ENCODE data around the gene STAG2.
"Not testable (repeated sequence)": the region's sequence is repeated elsewhere in the genome, so short reads cannot be mapped to it uniquely, and the experiment has no call there.

Gene STAG2

DNA sequence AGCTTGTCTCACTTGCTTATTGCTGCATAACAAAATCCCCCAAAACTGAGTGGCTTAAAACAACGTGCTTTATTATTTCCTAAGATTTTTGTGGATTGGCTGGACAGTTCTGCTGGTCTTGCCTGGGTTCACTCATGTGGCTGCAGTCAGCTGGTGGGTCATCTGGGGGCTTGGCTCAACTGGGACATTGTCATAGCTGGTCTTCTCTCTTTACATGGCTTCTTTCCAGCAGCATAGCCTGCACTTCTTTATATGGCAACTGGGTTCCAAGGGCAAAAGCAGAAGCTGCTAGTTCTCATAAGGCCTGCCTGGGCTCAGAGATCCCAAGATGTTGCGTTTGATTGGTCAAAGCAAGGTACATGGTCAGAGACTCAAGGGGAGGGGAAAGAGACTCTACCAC is 33.7 kb upstream of the STAG2 start:
- TF ChIP-seq, protein P1, sequence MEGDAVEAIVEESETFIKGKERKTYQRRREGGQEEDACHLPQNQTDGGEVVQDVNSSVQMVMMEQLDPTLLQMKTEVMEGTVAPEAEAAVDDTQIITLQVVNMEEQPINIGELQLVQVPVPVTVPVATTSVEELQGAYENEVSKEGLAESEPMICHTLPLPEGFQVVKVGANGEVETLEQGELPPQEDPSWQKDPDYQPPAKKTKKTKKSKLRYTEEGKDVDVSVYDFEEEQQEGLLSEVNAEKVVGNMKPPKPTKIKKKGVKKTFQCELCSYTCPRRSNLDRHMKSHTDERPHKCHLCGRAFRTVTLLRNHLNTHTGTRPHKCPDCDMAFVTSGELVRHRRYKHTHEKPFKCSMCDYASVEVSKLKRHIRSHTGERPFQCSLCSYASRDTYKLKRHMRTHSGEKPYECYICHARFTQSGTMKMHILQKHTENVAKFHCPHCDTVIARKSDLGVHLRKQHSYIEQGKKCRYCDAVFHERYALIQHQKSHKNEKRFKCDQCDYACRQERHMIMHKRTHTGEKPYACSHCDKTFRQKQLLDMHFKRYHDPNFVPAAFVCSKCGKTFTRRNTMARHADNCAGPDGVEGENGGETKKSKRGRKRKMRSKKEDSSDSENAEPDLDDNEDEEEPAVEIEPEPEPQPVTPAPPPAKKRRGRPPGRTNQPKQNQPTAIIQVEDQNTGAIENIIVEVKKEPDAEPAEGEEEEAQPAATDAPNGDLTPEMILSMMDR (IDR thresholded peaks at IDR 0.05; ENCODE audit: control insufficient read depth, extremely low read depth, insufficient read depth): no peak
- DNase-seq (ENCODE audit: low read depth): no peak
- no peak overlapping the region for H3K4me3 ChIP-seq (ENCODE audit: low read depth, low read length)

DNA sequence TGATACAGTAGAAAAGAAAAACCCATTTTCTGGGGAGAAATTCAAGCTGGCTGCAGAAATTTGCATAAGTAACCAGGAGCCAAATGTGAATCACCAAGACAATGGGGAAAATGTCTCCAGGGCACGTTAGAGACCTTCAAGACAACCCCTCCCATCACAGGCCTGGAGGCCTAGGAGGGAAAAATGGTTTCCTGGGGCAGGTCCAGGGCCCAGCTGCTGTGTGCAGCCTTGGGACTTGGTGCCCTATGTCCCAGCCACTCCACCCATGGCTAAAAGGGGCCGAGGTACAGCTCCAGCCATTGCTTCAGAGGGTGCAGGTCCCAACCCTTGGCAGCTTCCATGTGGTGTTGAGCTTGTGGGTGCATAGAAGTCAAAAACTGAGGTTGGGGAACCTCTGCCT is 29.5 kb upstream of the STAG2 start:
- H3K4me3 ChIP-seq (ENCODE audit: low read depth, low read length); DNase-seq (ENCODE audit: low read depth): not testable (repeated sequence)

DNA sequence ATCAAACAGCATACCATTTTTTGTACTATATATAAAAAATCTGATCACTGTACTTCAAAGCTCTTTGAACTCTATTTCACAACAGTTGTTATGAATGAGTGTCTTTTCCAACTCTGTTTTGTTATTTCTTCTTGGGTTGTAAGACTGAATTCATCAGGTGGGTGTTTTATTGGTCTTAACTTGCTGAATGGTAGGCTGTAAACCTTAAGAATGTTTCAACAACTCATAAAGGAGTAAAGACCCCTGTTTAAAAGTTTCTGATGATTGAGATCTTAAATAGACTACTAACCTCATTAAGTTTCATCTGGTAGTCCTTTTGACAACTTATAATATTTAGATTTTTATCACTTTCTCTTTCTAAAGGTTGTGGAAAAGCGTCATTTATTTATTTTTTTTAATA is 18.4 kb upstream of the STAG2 start:
- TF ChIP-seq, protein P1 (IDR thresholded peaks at IDR 0.05; ENCODE audit: control insufficient read depth, extremely low read depth, insufficient read depth): no peak
- no peak overlapping the region for H3K4me3 ChIP-seq (ENCODE audit: low read depth, low read length)
- DNase-seq (ENCODE audit: low read depth): no peak

DNA sequence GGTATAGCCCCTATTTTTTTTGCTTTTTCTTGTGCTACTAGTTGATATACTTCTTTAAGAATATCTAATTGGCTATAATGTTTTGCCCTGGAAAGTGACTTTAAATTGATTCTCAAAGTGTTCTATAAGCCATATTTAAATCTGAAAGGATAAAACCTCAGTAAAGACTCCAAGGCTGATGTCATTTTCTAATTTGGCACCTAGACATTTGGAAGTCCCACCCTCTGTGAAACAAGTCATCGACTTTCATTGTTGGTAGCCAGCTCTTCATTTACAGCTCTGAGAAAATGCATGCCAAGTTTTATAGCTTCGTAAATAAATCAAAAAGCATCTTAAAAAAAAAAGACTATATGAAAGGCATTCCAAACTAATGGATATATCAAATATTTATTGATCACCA is 18.0 kb upstream of the STAG2 start:
- TF ChIP-seq, protein P1 (IDR thresholded peaks at IDR 0.05; ENCODE audit: control insufficient read depth, extremely low read depth, insufficient read depth): no peak
- no peak for DNase-seq (ENCODE audit: low read depth)
- H3K4me3 ChIP-seq (ENCODE audit: low read depth, low read length): no peak overlapping the region

DNA sequence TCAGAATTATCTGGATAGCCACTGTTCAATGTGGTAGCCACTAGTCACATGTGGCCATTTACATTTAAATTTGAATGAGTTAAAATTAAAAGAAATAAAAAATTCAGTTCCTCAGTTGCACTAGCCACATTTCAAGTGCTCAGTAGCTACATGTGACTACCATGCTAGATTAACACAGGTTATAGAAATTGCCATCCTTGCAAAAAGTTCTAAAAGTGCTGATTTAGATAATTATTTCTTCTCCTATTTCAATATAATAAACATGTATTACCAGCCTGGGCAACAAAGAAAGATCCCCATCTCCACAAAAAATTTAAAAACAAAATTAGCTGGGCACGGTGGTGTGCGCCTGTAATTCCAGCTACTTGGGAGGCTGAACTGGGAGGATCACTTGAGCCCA is 11.7 kb upstream of the STAG2 start:
- TF ChIP-seq, protein P1 (IDR thresholded peaks at IDR 0.05; ENCODE audit: control insufficient read depth, extremely low read depth, insufficient read depth): no peak
- DNase-seq (ENCODE audit: low read depth): no peak

DNA sequence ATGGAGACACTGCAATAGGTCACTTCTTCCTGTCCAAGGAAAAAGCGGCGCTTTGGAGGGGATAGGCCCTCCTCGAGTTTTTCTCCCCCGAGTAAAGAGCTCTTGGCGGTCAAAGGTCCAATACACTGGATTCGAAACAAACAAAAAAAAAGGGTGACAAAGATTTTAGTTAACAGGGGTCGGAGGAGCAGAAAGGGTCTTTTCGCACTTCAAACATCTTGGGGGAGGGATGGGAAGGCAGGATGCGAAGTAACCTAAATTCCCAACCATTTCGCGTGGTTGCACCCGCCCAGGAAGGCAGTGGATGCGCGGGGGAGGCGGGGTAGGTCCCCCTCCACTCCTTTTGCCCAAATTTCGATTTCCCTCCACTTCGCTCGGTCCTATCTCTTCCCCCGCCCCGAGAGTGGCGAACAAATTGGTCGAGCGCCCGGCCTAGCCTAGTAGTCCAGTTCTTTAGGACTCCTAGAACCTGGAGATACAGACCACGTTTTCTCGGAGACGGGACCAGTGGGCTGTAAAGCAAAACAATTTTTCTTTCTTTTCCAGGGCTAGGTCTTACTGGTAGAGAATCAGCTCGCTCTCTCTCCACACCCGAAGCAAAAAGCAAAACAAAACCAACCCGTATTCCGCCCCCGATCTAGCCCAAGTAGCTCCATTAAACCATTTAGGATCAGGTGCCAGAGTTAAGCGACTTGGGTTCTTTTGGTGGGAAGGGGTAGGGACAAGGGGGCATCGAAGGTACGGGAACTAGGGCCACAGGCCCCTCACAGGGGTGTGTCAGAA is 2.0 kb upstream of the STAG2 start:
- TF ChIP-seq, protein P1 (IDR thresholded peaks at IDR 0.05; ENCODE audit: control insufficient read depth, extremely low read depth, insufficient read depth): no peak
- no peak for DNase-seq (ENCODE audit: low read depth)
- H3K4me3 ChIP-seq (ENCODE audit: low read depth, low read length): peak overlapping the region; percentile 62

More for the DNA sequence above, 11.7 kb upstream of the STAG2 start:
- H3K4me3 ChIP-seq (ENCODE audit: low read depth, low read length): no peak overlapping the region

DNA sequence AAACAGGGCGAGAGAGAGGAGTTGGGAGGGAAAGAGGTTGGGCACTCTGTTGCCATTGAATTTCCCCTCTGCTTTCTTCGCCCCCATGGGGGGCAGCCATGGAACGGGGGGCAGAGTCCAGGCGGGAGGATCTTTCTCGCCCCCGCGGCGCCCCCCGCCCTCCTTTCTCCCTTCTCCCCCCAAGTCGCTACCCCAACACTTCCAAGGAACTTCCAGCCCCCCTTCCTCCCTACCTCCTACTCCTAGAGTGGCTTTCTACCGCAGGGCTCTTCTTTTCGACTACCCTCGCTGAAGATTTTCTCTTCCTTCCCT is 594 bp upstream of the STAG2 start:
- H3K4me3 ChIP-seq (ENCODE audit: low read depth, low read length): peak overlapping the region; percentile 88
- DNase-seq (ENCODE audit: low read depth): no peak
- TF ChIP-seq, protein P1 (IDR thresholded peaks at IDR 0.05; ENCODE audit: control insufficient read depth, extremely low read depth, insufficient read depth): no peak
